ENCODE data around the gene NOTCH4.

NOTCH4 gene

DNA sequence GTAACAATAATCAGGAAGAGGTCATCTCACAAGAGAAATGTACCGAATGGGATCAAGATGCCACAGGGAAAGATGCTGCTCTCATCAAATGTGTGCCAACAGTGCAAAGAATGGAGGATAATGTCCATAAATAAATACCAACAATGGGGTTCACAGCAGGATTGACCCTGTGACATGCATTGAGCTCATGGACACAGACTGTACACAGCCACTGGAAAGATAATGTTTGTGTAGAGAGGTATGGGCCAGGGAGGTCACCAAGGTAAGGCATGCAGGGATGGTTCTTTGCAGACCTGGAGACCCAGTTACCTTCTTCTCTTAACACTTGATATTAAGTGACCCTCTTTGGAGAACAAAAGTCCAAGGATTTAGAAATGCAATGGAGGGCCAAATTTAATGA lies 49.5 kb downstream of the NOTCH4 start:
- TF ChIP-seq, protein P1, sequence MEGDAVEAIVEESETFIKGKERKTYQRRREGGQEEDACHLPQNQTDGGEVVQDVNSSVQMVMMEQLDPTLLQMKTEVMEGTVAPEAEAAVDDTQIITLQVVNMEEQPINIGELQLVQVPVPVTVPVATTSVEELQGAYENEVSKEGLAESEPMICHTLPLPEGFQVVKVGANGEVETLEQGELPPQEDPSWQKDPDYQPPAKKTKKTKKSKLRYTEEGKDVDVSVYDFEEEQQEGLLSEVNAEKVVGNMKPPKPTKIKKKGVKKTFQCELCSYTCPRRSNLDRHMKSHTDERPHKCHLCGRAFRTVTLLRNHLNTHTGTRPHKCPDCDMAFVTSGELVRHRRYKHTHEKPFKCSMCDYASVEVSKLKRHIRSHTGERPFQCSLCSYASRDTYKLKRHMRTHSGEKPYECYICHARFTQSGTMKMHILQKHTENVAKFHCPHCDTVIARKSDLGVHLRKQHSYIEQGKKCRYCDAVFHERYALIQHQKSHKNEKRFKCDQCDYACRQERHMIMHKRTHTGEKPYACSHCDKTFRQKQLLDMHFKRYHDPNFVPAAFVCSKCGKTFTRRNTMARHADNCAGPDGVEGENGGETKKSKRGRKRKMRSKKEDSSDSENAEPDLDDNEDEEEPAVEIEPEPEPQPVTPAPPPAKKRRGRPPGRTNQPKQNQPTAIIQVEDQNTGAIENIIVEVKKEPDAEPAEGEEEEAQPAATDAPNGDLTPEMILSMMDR (conservative IDR thresholded peaks at IDR 0.05; ENCODE audit: low read length) = no peak
- peak overlapping the region; percentile 97 for H3K4me3 ChIP-seq (ENCODE audit: low read length)
- DNase-seq (ENCODE audit: low read depth) = no peak

DNA sequence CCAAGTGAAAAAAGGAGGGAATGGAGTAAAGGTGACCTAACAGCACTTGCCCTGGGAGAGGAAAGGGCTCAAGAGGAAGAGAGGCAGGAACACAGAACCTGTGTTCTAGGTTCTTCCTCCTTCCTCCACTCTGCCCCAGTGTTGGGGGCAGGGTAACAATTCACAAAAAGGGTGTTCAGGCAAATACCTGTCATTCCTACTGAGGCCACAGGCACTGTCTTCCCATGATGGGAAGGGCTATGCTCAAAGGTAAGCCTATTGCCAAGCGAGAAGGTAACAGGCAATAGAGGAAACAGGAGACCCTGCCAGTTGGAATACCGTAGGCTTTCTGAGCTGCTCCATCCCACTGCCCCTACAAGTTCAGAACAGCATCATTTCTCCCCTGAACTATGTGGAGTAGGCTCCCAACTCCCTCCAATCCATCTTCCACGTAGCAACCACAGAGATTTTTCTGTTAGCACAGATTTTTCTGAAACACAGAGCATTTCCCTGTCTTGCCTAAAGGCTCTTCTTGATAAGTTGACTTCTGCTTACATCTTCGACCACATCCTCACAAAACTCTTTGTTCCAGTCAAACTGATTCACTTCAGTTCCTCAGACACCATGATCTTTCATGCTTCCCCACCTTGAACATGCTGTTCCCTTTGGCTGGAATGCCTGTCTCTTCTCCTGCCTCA lies 50.7 kb downstream of the NOTCH4 start:
- DNase-seq (ENCODE audit: low read depth) = no peak
- TF ChIP-seq, protein P1 (conservative IDR thresholded peaks at IDR 0.05; ENCODE audit: low read length) = no peak
- H3K4me3 ChIP-seq (ENCODE audit: low read length) = no peak overlapping the region

DNA sequence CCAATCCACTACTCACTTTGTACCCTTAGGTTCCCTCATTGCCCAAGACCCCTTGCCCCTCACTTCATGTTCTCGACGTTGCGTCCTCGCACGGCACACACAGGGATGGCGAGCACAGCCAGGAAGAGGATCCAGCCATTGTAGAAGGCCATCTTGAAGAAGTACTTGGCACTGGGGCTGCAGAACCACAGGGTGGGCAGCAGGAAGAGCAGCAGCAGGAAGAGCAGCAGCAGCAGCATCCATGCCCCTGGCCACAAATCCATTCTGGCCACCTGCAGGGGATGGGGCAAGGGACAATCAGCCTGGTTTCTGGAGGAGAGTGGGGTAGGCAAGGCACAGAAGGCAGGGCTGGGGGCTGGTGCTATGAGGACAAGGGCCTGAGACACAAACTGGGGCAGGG lies 52.6 kb downstream of the NOTCH4 start:
- TF ChIP-seq, protein P1 (conservative IDR thresholded peaks at IDR 0.05; ENCODE audit: low read length) = no peak
- no peak overlapping the region for H3K4me3 ChIP-seq (ENCODE audit: low read length)
- no peak for DNase-seq (ENCODE audit: low read depth)

GRCh38 chr6:32170294-32170693 lies 53.6 kb downstream of the NOTCH4 start:
- DNase-seq (ENCODE audit: low read depth) = no peak
- no peak overlapping the region for H3K4me3 ChIP-seq (ENCODE audit: low read length)
- TF ChIP-seq, protein P1 (conservative IDR thresholded peaks at IDR 0.05; ENCODE audit: low read length) = no peak

- no peak overlapping the region for H3K4me3 ChIP-seq (ENCODE audit: low read length)
- DNase-seq (ENCODE audit: low read depth) = no peak
- TF ChIP-seq, protein P1 (conservative IDR thresholded peaks at IDR 0.05; ENCODE audit: low read length) = no peak
Observed at GRCh38 chr6:32168807-32169591, 54.9 kb downstream of the NOTCH4 start.

DNA sequence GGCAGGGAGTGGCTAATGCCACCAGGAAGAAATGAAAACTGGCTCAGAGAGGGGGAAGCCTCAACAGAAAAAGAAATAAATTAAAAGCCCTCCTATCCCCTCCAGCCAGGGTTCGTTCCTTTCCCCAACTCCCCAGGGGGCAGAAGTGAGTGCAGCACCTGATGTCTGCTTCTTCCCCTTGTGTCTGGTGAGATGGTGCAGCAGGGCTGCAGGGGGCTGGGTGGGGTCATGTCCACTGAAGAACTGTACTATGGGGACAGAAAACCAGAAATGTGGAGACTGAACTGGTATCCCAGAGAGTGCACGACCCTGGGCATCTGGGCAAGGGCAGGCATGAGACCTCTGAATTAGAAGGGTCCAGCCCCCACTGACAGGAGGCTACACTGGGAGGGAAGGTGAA lies 55.5 kb downstream of the NOTCH4 start:
- DNase-seq (ENCODE audit: low read depth) = no peak
- H3K4me3 ChIP-seq (ENCODE audit: low read length) = no peak overlapping the region
- TF ChIP-seq, protein P1 (conservative IDR thresholded peaks at IDR 0.05; ENCODE audit: low read length) = no peak

DNA sequence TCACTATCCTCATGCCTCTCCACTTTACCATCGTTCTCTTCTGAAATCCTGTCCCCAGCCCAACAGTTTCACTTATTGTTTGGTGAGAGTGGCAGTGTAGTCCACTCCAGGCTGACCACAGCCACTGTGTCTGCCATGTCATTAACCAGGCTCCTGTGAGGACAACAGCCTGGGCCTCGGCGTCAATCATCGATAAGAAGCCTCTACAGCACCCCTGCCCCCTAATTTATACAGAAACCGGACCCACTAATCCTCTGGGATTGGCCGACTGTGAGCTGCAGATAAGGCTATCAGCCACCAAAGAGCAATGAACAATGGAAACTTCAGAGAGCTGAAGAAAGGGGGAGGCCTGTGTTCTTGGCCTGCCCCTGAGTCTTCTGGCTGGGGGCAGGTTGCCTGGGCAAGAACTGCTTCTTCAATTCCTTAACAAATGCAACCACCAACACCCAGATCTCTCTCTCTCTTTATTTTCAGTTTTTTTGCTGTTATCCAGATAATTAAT lies 56.1 kb downstream of the NOTCH4 start:
- H3K4me3 ChIP-seq (ENCODE audit: low read length) = no peak overlapping the region
- TF ChIP-seq, protein P1 (conservative IDR thresholded peaks at IDR 0.05; ENCODE audit: low read length) = no peak
- DNase-seq (ENCODE audit: low read depth) = no peak
